ENCODE measurements around the gene ARRDC2. TPM values are rescaled to one million over a fixed set of nuclear protein-coding genes. Genes with fewer than 3 reads are reported as not detected.
A peak's percentile ranks its signal among the peaks of the same experiment; 100 is the strongest.
"Not testable (repeated sequence)": the region's sequence is repeated elsewhere in the genome, so short reads cannot be mapped to it uniquely, and the experiment has no call there.

The ARRDC2 gene
- polyA plus RNA-seq (ENCODE audit: insufficient read length in 12 of 12), result 1 to 10 TPM in 11 of 12 donors, not detected in 1; 2.7 to 9.7 (median 4.7) TPM
- long read RNA-seq, donor 1, result 0 reads
- long read RNA-seq, donor 2, partial matches to known transcripts, result 0 of 5 reads
- long read RNA-seq, donor 2, other reads (novel, unspliced or antisense), result 0 of 5 reads
- long read RNA-seq, donor 3, partial matches to known transcripts, result 0 of 2 reads
- long read RNA-seq, donor 3, other reads (novel, unspliced or antisense), result 0 of 2 reads
- long read RNA-seq, donor 4, partial matches to known transcripts, result 0 of 1 reads
- long read RNA-seq, donor 4, other reads (novel, unspliced or antisense), result 0 of 1 reads
- long read RNA-seq, donor 5, partial matches to known transcripts, result 0 of 1 reads
- long read RNA-seq, donor 5, other reads (novel, unspliced or antisense), result 0 of 1 reads
- long read RNA-seq, donor 6, result 0 reads
- long read RNA-seq, donor 7, result 0 reads
- long read RNA-seq, donor 8, partial matches to known transcripts, result 0 of 1 reads
- long read RNA-seq, donor 8, other reads (novel, unspliced or antisense), result 0 of 1 reads
- long read RNA-seq, donor 9, partial matches to known transcripts, result 0 of 2 reads
- long read RNA-seq, donor 9, other reads (novel, unspliced or antisense), result 0 of 2 reads
- long read RNA-seq, donor 10, partial matches to known transcripts, result 0 of 4 reads
- long read RNA-seq, donor 10, other reads (novel, unspliced or antisense), result 0 of 4 reads
- long read RNA-seq, donor 11, partial matches to known transcripts, result 0 of 2 reads
- long read RNA-seq, donor 11, other reads (novel, unspliced or antisense), result 0 of 2 reads

DNA sequence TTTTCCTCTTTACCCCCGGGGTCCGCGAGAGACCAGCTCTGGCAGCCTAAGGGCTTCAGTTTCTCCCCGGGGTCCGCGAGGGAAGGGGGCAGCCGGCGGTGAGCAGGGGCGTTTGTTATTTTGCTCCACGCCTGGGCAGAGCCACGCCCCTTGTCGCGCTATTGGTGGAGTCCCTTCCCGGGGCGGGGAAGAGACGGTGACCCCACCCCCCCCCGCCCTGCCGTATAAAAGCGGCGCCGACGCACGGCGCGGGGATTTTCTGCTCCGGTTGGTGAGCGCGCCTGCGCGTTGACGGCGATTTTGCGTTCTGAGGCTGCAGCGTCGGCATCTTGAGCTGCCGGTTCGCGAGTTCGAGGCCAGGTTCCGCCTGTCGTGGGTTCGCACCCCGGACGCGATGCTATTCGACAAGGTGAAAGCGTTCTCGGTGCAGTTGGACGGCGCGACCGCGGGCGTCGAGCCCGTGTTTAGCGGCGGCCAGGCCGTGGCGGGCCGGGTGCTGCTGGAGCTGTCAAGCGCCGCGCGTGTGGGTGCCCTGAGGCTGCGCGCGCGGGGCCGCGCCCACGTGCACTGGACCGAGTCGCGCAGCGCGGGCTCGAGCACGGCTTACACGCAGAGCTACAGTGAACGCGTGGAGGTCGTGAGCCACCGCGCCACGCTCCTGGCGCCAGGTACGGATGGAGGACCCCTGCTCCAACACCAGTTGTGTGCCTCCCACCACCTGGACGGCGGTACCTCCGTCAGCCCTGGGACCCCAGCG lies at the start of gene ARRDC2:
TSS of gene ARRDC2 (plus strand) at position 254 of the 757 bp plus-strand sequence. CDS start at position 395, 141 bp downstream.
- DNase-seq, result peak; percentile 95

DNA sequence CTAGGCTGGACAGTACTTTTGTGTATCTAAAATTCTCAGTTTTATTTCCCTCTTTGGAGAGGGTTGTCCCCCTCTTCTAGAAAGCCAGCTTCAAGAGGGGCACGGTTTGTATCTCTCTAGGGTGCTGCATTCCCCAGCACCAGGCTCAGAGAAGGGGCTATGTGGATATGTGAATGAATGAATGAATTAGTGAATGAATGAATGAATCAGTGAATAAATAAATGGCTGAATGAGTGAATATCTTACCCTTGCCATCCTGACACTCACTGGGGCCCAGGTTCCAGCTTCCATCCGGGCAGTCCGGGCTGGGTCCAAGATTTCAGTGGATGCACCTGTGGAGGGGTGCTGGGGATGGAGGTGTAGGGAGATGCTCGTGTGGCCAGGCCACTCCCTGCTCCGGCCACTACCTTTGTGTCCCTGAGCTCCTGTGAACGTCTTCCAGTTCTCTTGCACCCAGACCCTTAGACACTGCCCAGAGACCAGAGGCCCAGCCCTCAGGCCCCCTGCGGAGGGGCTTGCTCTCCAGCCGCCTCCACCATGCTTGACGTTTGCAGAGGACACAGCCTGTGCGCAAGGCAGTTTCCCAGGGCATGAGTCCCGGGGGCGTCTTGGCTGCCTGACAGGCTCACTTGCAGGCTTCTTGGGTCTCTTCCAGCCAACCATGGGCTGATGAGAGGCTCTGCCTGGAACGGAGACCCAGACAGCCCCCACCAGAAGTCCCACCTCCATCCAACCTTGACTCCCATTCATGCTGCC lies 43.9 kb upstream of the ARRDC2 start:
- no peak for DNase-seq

DNA sequence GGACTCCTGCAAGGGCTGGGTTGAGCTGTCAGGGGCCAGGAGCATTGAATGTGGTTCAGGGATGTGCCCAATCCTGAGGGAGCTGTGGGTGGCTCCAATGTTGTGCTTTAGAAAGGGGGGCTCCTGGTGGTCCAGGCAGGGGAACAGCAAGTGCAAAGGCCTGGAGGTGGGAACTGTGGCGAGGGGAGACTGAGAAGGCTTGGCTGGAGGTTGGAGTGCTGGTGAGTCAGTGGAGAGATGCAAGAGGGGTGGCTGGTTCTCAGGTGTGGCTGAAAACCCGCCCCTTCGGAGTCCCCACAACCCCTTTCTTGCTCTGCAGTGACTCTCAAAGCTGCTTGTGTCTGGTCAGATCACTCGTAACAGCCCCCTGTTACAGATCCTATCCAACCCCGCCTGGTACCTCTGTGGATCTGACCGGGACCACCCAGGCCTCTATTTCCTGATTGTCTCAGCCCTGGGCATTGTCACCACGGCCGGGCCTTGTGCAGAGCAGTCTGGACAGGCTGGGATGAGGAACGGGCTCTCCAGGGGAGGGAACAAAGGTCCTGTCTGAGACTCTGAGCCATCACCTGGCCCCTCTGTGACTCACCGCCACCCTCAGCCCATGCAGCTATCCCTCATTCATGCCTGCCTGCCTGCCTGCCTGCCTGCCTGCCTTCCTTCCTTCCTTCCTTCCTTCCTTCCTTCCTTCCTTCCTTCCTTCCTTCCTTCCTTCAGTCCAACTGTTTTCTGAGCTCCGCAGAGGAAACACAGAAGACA lies 42.4 kb upstream of the ARRDC2 start:
- no peak for DNase-seq

DNA sequence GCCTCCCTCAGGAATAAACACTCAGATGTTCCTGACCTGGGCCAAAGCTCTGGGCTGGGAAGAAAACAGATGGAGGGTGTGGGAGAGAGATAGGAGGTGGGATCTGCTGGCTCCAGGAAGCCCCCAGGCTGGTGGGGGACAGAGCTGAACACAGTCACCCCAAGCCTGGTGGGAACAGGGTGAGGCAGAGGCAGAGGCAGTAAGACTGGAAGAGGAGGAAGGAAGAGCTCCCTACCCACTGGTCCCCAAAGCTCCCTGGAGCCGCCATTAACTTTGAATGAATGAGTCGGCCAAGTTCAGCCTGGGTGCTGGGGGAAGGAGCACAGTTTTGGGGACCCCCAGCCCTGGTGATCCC lies 41.9 kb upstream of the ARRDC2 start:
- no peak for DNase-seq

DNA sequence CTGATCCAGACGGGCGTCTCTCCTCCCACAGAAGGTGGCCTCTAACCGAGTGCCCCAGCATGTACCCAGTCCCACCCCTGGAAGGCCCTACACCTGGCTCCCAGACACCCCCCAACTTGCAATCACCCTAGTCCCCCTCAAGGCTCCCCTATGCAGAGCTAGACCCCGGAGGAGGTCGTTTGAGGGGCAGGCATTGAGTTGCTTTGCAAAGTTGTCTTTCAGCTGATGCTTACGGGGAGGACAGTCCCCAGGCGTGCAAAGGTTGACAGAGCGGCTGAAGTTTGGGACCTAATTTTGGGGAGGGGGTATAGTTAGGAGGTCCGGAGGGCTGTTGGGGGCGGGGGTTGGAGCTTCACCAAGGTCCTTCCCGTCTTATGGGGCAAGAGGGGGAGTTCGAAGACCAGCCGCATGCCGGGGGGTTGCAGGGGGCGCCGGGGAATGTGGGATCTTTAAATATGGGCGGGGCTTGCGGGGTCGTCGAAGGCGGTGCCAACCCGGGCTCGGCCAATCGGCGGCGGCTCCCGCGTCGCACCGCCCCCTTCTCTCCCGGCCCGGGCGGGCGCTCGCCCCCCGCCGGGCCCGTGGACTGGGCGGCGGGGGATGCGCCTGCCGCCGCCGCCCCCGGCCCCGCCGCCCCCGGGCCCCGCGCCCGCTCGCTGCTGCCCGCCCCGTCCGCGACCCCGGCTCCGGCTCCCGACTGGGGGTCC lies 41.3 kb upstream of the ARRDC2 start, which contains the start of gene KCNN1:
TSS of gene KCNN1 (plus strand) at position 558 of the 707 bp plus-strand sequence. CDS start 6,782 bp downstream, outside the sequence.
- DNase-seq, result peak; percentile 38

DNA sequence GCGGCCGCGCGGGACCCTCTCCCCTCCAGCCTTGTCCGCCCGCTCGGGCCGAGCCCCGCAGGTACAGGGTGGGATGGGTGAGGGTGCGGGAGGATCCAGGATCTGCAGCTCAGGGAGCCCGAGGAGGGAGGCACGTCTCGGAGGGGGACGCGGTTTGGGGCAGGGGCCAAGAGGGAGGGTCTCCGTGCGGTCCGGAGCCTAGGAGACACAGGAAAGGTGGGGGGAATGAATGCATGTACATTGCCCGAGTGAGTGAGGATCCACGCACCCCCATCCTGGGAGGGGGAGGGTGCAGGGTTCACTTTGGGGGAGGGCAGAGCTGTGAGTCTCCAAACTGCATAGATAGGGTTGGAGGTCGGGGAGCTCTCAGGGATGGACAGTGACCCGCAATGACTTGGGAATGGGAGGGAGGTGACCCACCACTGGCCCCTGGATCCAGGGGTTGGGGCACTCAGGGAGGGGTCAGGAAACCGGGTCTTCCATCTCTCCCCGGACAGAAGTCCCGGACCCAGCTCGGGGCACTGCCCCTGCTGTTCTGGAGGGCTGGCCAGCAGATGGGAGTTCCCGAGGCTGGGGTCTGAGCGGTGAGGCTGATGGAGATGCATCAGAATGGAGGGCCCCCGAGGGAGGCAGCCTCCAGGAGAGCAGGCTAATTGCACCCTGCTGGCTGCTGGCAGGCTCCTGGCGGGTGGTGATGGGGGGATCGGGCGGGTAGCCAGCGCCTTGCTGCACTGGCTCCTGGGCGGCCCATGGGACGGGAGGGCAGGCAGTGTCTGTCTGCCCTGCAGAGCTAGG lies 40.5 kb upstream of the ARRDC2 start:
- no peak for DNase-seq

DNA sequence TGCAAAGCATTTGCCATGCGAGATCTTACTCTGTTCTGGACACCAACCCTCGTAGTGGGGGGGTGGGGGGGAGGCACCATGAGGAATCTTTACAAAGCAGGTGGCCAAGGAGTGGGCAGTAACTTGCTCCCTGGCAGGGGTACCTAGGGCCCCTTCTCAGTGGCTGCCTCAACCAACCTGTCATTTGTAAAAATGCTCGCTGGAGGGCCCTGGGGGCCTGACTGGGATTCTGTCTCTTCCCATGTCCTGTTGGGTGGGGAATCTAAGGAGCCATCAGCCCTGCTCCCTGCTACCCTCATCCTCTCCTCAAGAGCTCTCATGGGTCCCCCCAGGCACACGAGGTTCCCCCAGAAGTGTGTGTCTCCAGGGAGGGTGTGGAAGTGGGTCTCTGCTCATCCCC lies 39.6 kb upstream of the ARRDC2 start:
- no peak for DNase-seq

DNA sequence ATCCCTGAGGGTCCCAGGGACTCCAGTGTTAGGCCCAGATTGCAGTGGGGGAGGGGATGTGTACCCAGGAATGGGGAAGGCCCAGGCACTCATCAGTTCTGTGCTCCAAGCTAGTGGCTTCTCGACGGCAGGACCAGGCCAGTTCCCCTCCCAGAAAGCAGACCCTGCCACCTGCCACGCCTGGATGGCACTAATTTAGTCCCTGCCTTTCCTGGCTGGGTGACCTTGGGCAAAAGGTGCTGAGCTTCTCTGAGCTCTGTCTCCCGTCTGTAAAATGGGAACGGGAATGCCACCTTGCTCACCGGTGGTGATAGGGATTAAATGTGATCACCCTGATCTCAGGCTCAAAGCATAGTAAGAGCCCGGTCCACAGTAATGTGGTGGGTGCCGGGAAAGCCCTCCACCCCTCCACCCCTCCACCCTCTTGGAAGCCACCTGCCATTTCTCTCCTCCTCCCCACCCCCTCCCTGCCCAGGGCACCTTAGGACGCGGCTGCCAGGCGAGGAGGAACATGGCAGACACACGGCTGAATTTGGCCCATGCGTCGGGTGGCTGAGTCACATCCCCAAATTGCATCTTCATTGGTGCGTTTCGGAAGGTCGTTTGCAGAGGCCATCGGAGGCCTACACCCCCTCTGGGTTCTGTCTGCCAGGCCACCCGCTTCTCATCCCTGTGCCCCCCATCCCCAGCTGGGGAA lies 38.7 kb upstream of the ARRDC2 start:
- no peak for DNase-seq

DNA sequence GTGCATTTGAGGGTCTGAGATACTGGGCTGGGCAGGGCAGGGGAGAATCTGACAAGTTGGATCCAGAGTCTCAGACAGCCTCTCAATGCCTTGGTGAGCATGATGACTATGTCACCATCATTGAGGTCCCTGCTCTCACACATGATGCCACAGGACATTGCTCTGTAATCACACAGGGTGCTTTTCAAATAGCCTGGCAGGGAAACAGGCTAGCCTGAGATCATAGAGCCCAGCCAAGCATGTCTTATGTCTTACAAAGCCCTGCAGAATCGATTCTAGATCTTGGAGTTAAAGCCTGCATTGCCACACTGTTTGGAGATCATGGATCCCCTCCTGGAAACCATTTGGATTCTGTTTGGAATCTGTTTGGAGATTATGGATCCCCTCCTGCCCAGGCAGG lies 35.7 kb upstream of the ARRDC2 start:
- no peak for DNase-seq

DNA sequence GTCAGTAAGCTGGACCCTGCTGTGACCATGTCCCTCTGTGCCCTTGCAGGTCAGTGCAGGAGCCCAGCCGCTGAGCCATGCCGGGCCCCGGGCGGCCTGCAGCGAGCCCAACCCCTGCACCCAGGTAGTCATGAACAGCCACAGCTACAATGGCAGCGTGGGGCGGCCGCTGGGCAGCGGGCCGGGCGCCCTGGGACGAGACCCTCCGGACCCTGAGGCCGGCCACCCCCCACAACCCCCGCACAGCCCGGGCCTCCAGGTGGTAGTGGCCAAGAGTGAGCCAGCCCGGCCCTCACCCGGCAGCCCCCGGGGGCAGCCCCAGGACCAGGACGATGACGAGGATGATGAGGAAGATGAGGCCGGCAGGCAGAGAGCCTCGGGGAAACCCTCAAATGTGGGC lies 34.2 kb upstream of the ARRDC2 start:
- no peak for DNase-seq

DNA sequence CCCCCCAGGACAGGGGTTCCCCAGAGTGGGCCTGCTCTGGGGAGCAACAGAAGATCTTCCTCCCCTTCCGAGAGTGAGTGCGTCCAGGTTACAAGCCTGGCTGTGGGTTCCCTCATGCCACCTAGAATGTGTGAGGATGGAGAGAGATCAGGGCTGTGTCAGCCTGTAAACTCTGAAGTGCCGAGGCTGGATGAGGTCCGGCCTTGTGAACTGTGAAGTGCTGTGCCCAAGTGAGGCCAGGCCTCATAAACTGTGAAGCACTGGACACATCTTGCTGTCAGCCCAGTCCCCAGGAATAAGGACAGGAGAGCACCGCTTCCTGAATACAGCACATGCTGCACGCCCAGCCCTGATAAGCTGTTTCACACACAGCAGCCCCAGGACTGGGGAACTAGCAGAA lies 33.4 kb upstream of the ARRDC2 start:
- DNase-seq, result no peak

DNA sequence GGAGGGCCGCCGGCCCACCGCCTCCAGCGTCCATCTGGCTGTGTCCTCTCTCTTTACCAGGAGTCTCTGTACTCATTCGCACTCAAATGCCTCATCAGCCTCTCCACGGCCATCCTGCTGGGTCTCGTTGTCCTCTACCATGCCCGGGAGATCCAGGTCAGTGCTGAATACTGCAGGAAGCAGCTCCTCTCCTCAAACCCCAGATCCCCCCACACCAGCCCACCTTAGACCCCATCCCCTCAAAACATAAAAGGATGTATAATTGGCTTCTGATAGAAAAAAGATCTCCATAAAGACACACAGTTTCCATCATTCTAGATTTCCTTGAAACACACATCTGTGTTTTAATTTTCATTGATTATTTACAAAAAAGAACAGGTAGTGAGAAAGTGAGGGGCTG lies 32.9 kb upstream of the ARRDC2 start:
- DNase-seq, result no peak

DNA sequence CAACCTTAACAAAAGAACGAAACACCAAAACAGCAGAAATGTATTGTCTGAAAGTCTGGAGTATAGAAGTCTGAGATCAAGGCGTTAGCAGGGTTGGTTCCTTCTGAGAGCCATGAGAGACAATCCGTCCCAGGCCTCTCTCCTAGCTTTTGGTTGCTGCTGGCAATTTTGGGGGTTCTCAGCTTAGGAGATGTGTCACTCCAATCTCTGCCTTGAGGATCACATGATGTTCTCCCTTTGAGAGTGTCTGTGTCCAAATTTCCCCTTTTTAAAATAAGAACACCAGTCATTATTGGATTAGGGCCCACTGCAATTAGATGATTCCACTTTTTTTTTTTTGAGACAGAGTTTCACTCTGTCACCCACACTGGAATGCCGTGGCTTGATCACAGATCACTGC lies 30.9 kb upstream of the ARRDC2 start:
- no peak for DNase-seq

DNA sequence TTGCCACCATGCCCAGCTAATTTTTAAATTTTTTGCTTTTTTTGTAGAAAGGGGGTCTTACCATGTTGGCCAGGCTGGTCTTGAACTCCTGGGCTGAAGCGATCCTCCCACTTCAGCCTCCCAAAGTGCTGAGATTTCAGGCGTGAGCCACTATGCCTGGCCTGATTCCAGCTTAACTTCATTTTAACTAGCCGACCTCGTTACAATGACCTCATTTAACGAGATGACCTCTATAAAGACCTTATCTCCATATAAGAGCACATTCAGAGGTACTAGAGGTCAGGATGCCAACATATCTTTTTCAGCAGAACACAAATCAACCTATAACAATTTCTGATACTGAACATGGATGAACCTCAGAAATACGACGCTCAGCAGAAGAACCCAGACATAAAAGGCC lies 30.5 kb upstream of the ARRDC2 start:
- no peak for DNase-seq

DNA sequence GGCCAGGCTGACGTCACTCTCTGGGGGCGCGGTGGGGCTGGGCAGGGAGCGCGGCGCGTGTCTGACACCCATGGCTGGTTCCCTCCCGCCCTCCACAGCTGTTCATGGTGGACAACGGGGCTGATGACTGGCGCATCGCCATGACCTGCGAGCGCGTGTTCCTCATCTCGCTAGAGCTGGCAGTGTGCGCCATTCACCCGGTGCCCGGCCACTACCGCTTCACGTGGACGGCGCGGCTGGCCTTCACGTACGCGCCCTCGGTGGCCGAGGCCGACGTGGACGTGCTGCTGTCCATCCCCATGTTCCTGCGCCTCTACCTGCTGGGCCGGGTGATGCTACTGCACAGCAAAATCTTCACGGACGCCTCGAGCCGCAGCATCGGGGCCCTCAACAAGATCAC lies 26.4 kb upstream of the ARRDC2 start:
- no peak for DNase-seq

DNA sequence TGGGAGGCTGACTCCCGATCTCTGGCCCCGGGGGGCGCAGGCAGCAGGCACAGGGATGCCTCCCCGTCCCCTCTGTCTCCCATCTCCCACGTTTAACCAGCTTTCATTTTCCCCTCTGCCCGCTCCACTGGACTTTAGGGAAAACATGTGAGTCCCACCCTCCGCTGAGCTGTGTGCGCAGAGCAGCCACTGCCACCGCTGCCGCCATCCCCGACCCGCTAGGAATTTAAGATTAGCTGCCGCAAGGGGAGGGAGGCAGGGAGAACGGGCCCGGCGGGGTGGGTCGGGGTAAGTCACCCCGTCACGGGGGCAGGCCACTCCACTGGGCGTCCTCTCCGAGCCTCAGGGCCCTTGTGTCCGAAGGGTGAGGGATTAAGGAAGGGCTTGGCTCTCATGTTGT lies 25.5 kb upstream of the ARRDC2 start:
- no peak for DNase-seq

DNA sequence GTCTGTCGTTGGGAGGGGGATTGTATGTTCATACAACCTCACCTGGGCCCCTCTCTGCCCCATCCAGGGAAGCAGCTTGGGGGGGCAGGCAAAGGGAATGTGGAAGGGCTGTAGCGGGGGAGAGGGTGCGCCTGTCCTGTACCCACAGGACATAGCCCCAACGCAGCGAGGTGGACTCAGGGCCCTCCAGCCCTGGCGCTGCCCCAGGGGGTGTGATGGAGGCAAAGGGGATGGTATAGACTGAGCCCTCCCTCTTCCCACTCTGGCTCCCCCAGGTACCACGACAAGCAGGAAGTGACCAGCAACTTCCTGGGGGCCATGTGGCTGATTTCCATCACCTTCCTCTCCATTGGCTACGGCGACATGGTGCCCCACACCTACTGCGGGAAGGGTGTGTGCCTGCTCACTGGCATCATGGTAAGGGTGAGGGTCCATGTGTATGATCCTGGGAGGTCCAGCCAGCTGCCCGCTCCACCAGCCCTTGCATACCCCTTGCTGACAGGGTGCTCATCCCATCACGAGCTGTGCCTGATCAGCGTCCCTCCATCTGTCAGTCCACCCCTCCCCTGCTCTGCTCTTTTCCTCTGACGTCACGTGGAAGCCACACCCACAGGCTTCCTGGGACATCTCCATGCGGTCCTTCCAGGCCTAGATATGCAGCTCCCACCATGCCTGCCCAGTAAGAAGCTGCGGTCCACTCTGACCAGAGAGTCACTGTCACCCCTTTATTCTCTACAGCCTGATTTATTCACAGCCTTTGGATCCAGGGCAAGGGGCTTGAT lies 22.7 kb upstream of the ARRDC2 start:
- DNase-seq, result no peak

DNA sequence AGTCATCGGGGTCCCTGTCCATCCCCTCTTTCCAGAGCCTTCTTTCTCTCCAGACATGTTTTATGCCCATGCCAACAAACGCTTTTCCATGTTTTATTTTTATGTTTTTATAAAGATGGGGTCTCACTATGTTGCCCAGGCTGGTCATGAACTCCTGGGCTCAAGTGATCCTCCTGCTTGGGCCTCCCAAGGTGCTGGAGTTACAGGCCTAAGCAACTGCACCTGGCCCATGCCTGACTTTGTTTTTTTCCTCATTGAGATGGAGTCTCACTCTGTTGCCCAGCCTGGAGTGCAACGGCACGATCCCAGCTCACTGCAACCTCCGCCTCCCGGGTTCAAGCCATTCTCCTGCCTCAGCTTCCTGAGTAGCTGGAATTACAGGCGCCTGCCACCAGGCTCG lies 21.4 kb upstream of the ARRDC2 start:
- DNase-seq, result not testable (repeated sequence)
